ENCODE data around the gene CYP24A1. TPM values are rescaled to one million over a fixed set of nuclear protein-coding genes. Genes with fewer than 3 reads are reported as not detected.

CYP24A1 gene
- total and polyA plus RNA-seq, 2 of the 8 experiments (the other 6 are each of a cell fraction or from before 2014, with no cell fraction given): not detected

- DNase-seq (ENCODE audit: low read depth in 1 of 2, low spot score in 2 of 2) (no peak), FAIRE-seq (no peak)
- Histone ChIP-seq H4K5ac (ENCODE audit: insufficient read length, low read depth, low read length) (no peak overlapping the region), H3K4me2 (ENCODE audit: insufficient read depth in 1 of 2, low read depth in 2 of 2, low read length in 2 of 2) (no peak overlapping the region), H2BK5ac (ENCODE audit: low read depth, low read length) (no peak overlapping the region), H3K18ac (ENCODE audit: extremely low read depth, low read length) (no peak overlapping the region), H4K20me1 (replicated peaks in 1 of 2; ENCODE audit: control insufficient read depth in 1 of 2, insufficient read depth in 2 of 2, low read length in 2 of 2) (no peaks in the 10 kb centered on the region), H2BK120ac (replicated peaks; ENCODE audit: low read depth, low read length) (no peak overlapping the region), H3K4ac (replicated peaks; ENCODE audit: insufficient read length, low read depth, low read length) (no peak overlapping the region), H3K23me2 (ENCODE audit: low read depth, low read length) (no peaks in the 10 kb centered on the region; the same call in 1 of the 2 replicates), H3K9me3 (ENCODE audit: insufficient read depth in 2 of 2, low read depth in 1 of 2, low read length in 1 of 2) (no peaks in the 10 kb centered on the region), H3K14ac (ENCODE audit: insufficient read length) (no peak overlapping the region), H2AK5ac (ENCODE audit: low read depth, low read length) (no peak overlapping the region), H3K56ac (replicated peaks; ENCODE audit: insufficient read length, low read depth, low read length) (no peak overlapping the region), H3K4me3 (ENCODE audit: extremely low read depth in 1 of 4, insufficient read depth in 2 of 4, low read depth in 3 of 4, low read length in 4 of 4) (no peak overlapping the region), H3K23ac (ENCODE audit: insufficient read length) (no peak overlapping the region), H3K36me3 (ENCODE audit: control insufficient read depth in 2 of 4, insufficient read depth in 4 of 4, low read length in 3 of 4) (peaks cover 0 to 26% (median 4%) of the 10 kb centered on the region in 4 experiments; a peak in 6 of 8 replicates), H3K79me1 (ENCODE audit: low read depth, low read length) (no peaks in the 10 kb centered on the region), H4K91ac (replicated peaks; ENCODE audit: insufficient read length, low read length) (no peak overlapping the region), H3K9ac (replicated peaks in 1 of 4; ENCODE audit: extremely low read depth in 1 of 4, low read depth in 3 of 4, low read length in 3 of 4) (no peak overlapping the region), H3K27ac (ENCODE audit: low read depth, low read length) (no peak overlapping the region), H2AFZ (ENCODE audit: low read length) (no peak overlapping the region), H3K79me2 (ENCODE audit: control insufficient read depth in 1 of 2, insufficient read depth in 2 of 2, low read length in 2 of 2) (no peaks in the 10 kb centered on the region), H2BK12ac (ENCODE audit: low read depth, low read length) (no peak overlapping the region), H4K8ac (ENCODE audit: extremely low read depth, insufficient read depth, low read length) (no peak overlapping the region), H3K4me1 (replicated peaks in 1 of 4; ENCODE audit: control insufficient read depth in 3 of 4, insufficient read depth in 4 of 4, low read length in 3 of 4) (peaks cover 0 to 12% (median 11%) of the 10 kb centered on the region in 4 experiments; a peak in 5 of 7 replicates), H2BK20ac (ENCODE audit: low read length) (no peak overlapping the region), H2BK15ac (ENCODE audit: low read length) (no peak overlapping the region), H3K27me3 (replicated peaks in 1 of 4; ENCODE audit: control insufficient read depth in 3 of 4, extremely low read depth in 1 of 4, insufficient read depth in 3 of 4, low read length in 3 of 4) (no peaks in the 10 kb centered on the region)
- ChIA-PET CTCF (ENCODE audit: partially characterized antibody) (interaction anchor here (0.6 to 3.1 kb wide), 10 partner anchors 8 to 426 kb away, joined by 3 to 14 read pairs (median 5); no protein-coding TSS in a partner anchor), POLR2A (ENCODE audit: partially characterized antibody) (interaction anchor here (0.6 to 1.1 kb wide), 3 partner anchors 13 to 409 kb away, joined by 3 to 4 read pairs (median 4); partner anchors contain the start of gene PFDN4)
- 89% methylated on average over 4 of the region's 4 CpGs; no CpG with 5 or more reads in 1 of the 2 experiments for WGBS, 2 experiments (ENCODE audit: extremely low coverage in 1 of 2, insufficient coverage in 1 of 2, insufficient read length in 1 of 2, insufficient replicate concordance in 2 of 2, low coverage in 1 of 2, low lambda C conversion rate in 2 of 2, missing lambda C conversion rate in 1 of 2)
- no peak for TF ChIP-seq CBX8 (IDR thresholded peaks at IDR 0.05; ENCODE audit: borderline replicate concordance, low read depth, low read length)
- TF ChIP-seq CTCF (IDR thresholded peaks at IDR 0.05; ENCODE audit: control extremely low read depth in 1 of 3, insufficient read depth in 1 of 3, low read depth in 1 of 3, low read length in 3 of 3): no peak
- no peak for TF ChIP-seq BACH1 (IDR thresholded peaks at IDR 0.05; ENCODE audit: low read length)
Measured at GRCh38 chr20:54221353-54221752, 47.6 kb upstream of the CYP24A1 start.
